Testis (tissue), 2 donors: ENCODE results near the gene DDX51.

ENCODE experiments used
- POLR2A ChIP-seq: fragments of 450-650 bp; IDR thresholded peaks from one replicate; pipeline ENCODE4 v1.6.1; 2017; ENCODE audit warnings: antibody characterized with exemption, mild to moderate bottlenecking, moderate library complexity
- TF ChIP-seq, protein P1 (sequence below), 3 experiments: fragments of 450-650 bp in 2 of 3; fragments of 200-600 bp in 1 of 3; sonication (generic) in 1 of 3; IDR thresholded peaks; one replicate each; pipeline ENCODE4 v1.5.1; 2016 to 2019; ENCODE audit warnings: antibody characterized with exemption in 3 of 3, mild to moderate bottlenecking in 2 of 3, moderate library complexity in 1 of 3

DNA sequence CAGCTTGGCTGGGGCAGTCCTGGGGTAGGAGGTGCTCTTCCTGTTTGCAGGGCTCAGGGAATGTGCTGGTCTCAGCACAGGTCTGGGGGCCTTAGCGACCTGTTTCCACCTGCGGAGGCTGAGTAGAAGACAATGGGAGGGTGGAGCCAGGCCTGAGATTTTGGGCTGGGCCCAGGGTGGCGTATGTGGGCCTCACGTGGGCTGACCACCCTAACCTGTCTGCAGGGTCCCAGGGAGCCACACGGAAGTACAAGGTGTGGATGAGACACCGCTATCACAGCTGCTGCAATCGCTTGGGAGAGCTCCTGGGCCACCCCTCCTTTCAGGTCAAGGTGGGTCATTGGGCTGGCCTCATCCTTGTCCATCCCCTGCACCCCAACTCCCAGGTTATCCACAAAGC, 1.2 kb upstream of the DDX51 start:
- no peak for TF ChIP-seq POLR2A
- TF ChIP-seq, protein P1, sequence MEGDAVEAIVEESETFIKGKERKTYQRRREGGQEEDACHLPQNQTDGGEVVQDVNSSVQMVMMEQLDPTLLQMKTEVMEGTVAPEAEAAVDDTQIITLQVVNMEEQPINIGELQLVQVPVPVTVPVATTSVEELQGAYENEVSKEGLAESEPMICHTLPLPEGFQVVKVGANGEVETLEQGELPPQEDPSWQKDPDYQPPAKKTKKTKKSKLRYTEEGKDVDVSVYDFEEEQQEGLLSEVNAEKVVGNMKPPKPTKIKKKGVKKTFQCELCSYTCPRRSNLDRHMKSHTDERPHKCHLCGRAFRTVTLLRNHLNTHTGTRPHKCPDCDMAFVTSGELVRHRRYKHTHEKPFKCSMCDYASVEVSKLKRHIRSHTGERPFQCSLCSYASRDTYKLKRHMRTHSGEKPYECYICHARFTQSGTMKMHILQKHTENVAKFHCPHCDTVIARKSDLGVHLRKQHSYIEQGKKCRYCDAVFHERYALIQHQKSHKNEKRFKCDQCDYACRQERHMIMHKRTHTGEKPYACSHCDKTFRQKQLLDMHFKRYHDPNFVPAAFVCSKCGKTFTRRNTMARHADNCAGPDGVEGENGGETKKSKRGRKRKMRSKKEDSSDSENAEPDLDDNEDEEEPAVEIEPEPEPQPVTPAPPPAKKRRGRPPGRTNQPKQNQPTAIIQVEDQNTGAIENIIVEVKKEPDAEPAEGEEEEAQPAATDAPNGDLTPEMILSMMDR (IDR thresholded peaks at IDR 0.05), result no peak
